ENCODE data around the gene FBLN5.

Gene FBLN5

GRCh38 chr14:91945751-91946621 lies 1.5 kb downstream of the FBLN5 start:
- no peak for DNase-seq

- no peak for DNase-seq
Measured at GRCh38 chr14:91942946-91943345, 4.5 kb downstream of the FBLN5 start.

- no peak for DNase-seq
Measured at GRCh38 chr14:91942128-91942527, 5.4 kb downstream of the FBLN5 start.

GRCh38 chr14:91940209-91940608 lies 7.3 kb downstream of the FBLN5 start:
- no peak for DNase-seq

- no peak for DNase-seq
Measured at GRCh38 chr14:91935586-91935985, 11.9 kb downstream of the FBLN5 start.

- DNase-seq, result no peak
Measured at GRCh38 chr14:91934554-91935285, 12.8 kb downstream of the FBLN5 start.

- no peak for DNase-seq
Measured at GRCh38 chr14:91931478-91932088, 15.9 kb downstream of the FBLN5 start.

GRCh38 chr14:91929700-91930099 lies 17.8 kb downstream of the FBLN5 start:
- no peak for DNase-seq

GRCh38 chr14:91927800-91928199 lies 19.7 kb downstream of the FBLN5 start:
- no peak for DNase-seq

GRCh38 chr14:91927191-91927590 lies 20.3 kb downstream of the FBLN5 start:
- no peak for DNase-seq

- no peak for DNase-seq
Measured at GRCh38 chr14:91926131-91926890, 21.2 kb downstream of the FBLN5 start.

GRCh38 chr14:91925727-91926121 lies 21.8 kb downstream of the FBLN5 start:
- DNase-seq, result no peak

- DNase-seq, result no peak
Measured at GRCh38 chr14:91925001-91925726, 22.3 kb downstream of the FBLN5 start.

- DNase-seq, result no peak
Measured at GRCh38 chr14:91920526-91920925, 27.0 kb downstream of the FBLN5 start.

- DNase-seq, result no peak
Measured at GRCh38 chr14:91919814-91920213, 27.7 kb downstream of the FBLN5 start.

- DNase-seq, result no peak
Measured at GRCh38 chr14:91918186-91918883, 29.2 kb downstream of the FBLN5 start.

- no peak for DNase-seq
Measured at GRCh38 chr14:91912035-91912434, 35.5 kb downstream of the FBLN5 start.

- peak; percentile 37 for DNase-seq
Measured at GRCh38 chr14:91911474-91912032, 35.9 kb downstream of the FBLN5 start.

GRCh38 chr14:91910196-91910595 lies 37.3 kb downstream of the FBLN5 start:
- DNase-seq, result no peak

GRCh38 chr14:91906374-91906773 lies 41.1 kb downstream of the FBLN5 start:
- no peak for DNase-seq

GRCh38 chr14:91904956-91905645 lies 42.4 kb downstream of the FBLN5 start:
- no peak for DNase-seq

All from stimulated activated naive CD4-positive, alpha-beta T cell treated with Interleukin-2 at 50 U/mL for 16 hours (primary cell).